Measurements from ENCODE around the gene TPST1.
"Not testable (repeated sequence)": the region's sequence is repeated elsewhere in the genome, so short reads cannot be mapped to it uniquely, and the experiment has no call there.

The TPST1 gene

GRCh38 chr7:66319407-66319979, 114.4 kb downstream of the TPST1 start:
- no peak overlapping the region for H3K27ac ChIP-seq
- no peak for TF ChIP-seq ZFX (IDR thresholded peaks at IDR 0.05)
- no peak for TF ChIP-seq CTCF (conservative IDR thresholded peaks at IDR 0.05)

GRCh38 chr7:66321283-66321682, 116.1 kb downstream of the TPST1 start:
- no peak for TF ChIP-seq ZFX (IDR thresholded peaks at IDR 0.05)
- no peak for TF ChIP-seq CTCF (conservative IDR thresholded peaks at IDR 0.05)
- H3K27ac ChIP-seq = no peak overlapping the region; the same call in 1 of the 2 replicates

GRCh38 chr7:66323114-66323796, 118.1 kb downstream of the TPST1 start:
- no peak for TF ChIP-seq ZFX (IDR thresholded peaks at IDR 0.05)
- no peak overlapping the region for H3K27ac ChIP-seq

- H3K27ac ChIP-seq = not testable (repeated sequence)
Measured at GRCh38 chr7:66324985-66325384, 119.9 kb downstream of the TPST1 start.

- H3K27ac ChIP-seq = no peak overlapping the region
- no peak for TF ChIP-seq CTCF (conservative IDR thresholded peaks at IDR 0.05)
- no peak for TF ChIP-seq ZFX (IDR thresholded peaks at IDR 0.05)
Measured at GRCh38 chr7:66326501-66327215, 121.5 kb downstream of the TPST1 start.

GRCh38 chr7:66330961-66331360, 125.8 kb downstream of the TPST1 start:
- TF ChIP-seq CTCF (conservative IDR thresholded peaks at IDR 0.05) = no peak
- no peak for TF ChIP-seq ZFX (IDR thresholded peaks at IDR 0.05)
- H3K27ac ChIP-seq = no peak overlapping the region

GRCh38 chr7:66331883-66332282, 126.7 kb downstream of the TPST1 start:
- TF ChIP-seq ZFX (IDR thresholded peaks at IDR 0.05) (no peak), CTCF (conservative IDR thresholded peaks at IDR 0.05) (no peak)

GRCh38 chr7:66333443-66333842, 128.3 kb downstream of the TPST1 start:
- TF ChIP-seq ZFX (IDR thresholded peaks at IDR 0.05) = no peak
- TF ChIP-seq CTCF (conservative IDR thresholded peaks at IDR 0.05) = no peak
- no peak overlapping the region for H3K27ac ChIP-seq

More at GRCh38 chr7:66331883-66332282, 126.7 kb downstream of the TPST1 start:
- H3K27ac ChIP-seq = no peak overlapping the region

Data from C4-2B (cell line).